Testis (tissue), 3 donors: ENCODE data around the gene SNX30. TPM values are rescaled to one million over a fixed set of nuclear protein-coding genes. Genes with fewer than 3 reads are reported as not detected.

ENCODE experiments used
- DNase-seq: peaks from one replicate; pipeline ENCODE4 v3.0.0-alpha.2; 2019
- H3K27ac ChIP-seq, 2 donors: fragments of 200-600 bp; sonication (generic); one replicate each; pipeline ENCODE4 v1.5.1; 2019
- H3K27me3 ChIP-seq: fragments of 200-600 bp; sonication (generic); one replicate; pipeline ENCODE4 v1.5.1; 2019
- H3K36me3 ChIP-seq: fragments of 200-600 bp; sonication (generic); one replicate; pipeline ENCODE4 v1.5.1; 2017; ENCODE audit warnings: low read depth; ENCODE audit errors: missing control alignments
- H3K4me1 ChIP-seq: fragments of 200-600 bp; sonication (generic); one replicate; pipeline ENCODE4 v1.5.1; 2019
- H3K4me3 ChIP-seq, 2 donors: fragments of 200-600 bp; sonication (generic); one replicate each; pipeline ENCODE4 v1.5.1; 2017 to 2019
- H3K9me3 ChIP-seq: fragments of 200-600 bp; sonication (generic); one replicate; pipeline ENCODE4 v1.5.1; 2017
- CTCF ChIP-seq, 3 experiments: fragments of 450-650 bp in 2 of 3; fragments of 200-600 bp in 1 of 3; sonication (generic) in 1 of 3; IDR thresholded peaks; one replicate each; pipeline ENCODE4 v1.5.1; 2016 to 2019; ENCODE audit warnings: antibody characterized with exemption in 3 of 3, mild to moderate bottlenecking in 2 of 3, moderate library complexity in 1 of 3
- POLR2A ChIP-seq: fragments of 450-650 bp; IDR thresholded peaks from one replicate; pipeline ENCODE4 v1.6.1; 2017; ENCODE audit warnings: antibody characterized with exemption, mild to moderate bottlenecking, moderate library complexity
- WGBS, 2 donors: methylation state at CpG; one replicate each; pipeline ENCODE4 v1.1.5; 2018; 5-methylcytosine and 5-hydroxymethylcytosine counted together
- intact Hi-C: fragments of 100-400 bp; cut with DNase I; formaldehyde crosslinking; loops from one replicate; pipeline ENCODE4 v1.15.1; 2023; ENCODE audit warnings: low total_unique reads
- polyA plus RNA-seq: library from polyadenylated mRNA; stranded (reverse); fragments of 350-450 nt; fragmentation: Illumina TruSeq; extraction: RNeasy Lipid Tissue Mini Kit (QIAGEN cat#74804); gene quantifications from one replicate; pipeline ENCODE4 v1.2.3, GENCODE V29; 2014; ENCODE audit warnings: low read depth, low replicate concordance; ENCODE audit not compliant: insufficient read depth
- total RNA-seq, 2 donors: library from RNA; depleted of rRNA; stranded (reverse); fragments of >200 nt; gene quantifications; one replicate each; pipeline ENCODE4 v1.2.3, GENCODE V29; 2016

SNX30 gene
- total and polyA plus RNA-seq, 3 donors from 2014 or later = 26.3 to 34.2 (median 34.1) TPM

- no peaks in the 10 kb centered on the region for H3K9me3 ChIP-seq
- H3K27ac ChIP-seq = no peak overlapping the region
- no peak for DNase-seq
- no peaks in the 10 kb centered on the region for H3K27me3 ChIP-seq
- no peaks in the 10 kb centered on the region for H3K36me3 ChIP-seq
- peaks cover 6% of the 10 kb centered on the region for H3K4me1 ChIP-seq
- 40 to 77% methylated on average over 1 of the region's 1 CpG for WGBS, 2 donors
- TF ChIP-seq CTCF (IDR thresholded peaks at IDR 0.05) = no peak
- H3K4me3 ChIP-seq = no peak overlapping the region
- intact Hi-C loops = no loop called here
Observed at GRCh38 chr9:112765281-112765680, 14.7 kb downstream of the SNX30 start.

- H3K9me3 ChIP-seq = no peaks in the 10 kb centered on the region
- WGBS, 2 donors = 55% methylated on average over 8 of the region's 8 CpGs
- intact Hi-C loops = no loop called here
- H3K4me3 ChIP-seq = no peak overlapping the region
- peaks cover 23% of the 10 kb centered on the region for H3K4me1 ChIP-seq
- no peaks in the 10 kb centered on the region for H3K36me3 ChIP-seq
- H3K27ac ChIP-seq = peak overlapping the region; percentile 0 to 42
- DNase-seq = no peak
- TF ChIP-seq CTCF (IDR thresholded peaks at IDR 0.05) (no peak), POLR2A (no peak)
- no peaks in the 10 kb centered on the region for H3K27me3 ChIP-seq
Observed at GRCh38 chr9:112771359-112772214, 21.0 kb downstream of the SNX30 start.

- no peak overlapping the region for H3K4me3 ChIP-seq
- intact Hi-C loops = no loop called here
Observed at GRCh38 chr9:112772215-112772509, 21.6 kb downstream of the SNX30 start.

GRCh38 chr9:112772551-112772950, 22.0 kb downstream of the SNX30 start:
- intact Hi-C loops = no loop called here
- H3K4me1 ChIP-seq = peaks cover 23% of the 10 kb centered on the region
- no peaks in the 10 kb centered on the region for H3K36me3 ChIP-seq
- no peaks in the 10 kb centered on the region for H3K9me3 ChIP-seq
- no peaks in the 10 kb centered on the region for H3K27me3 ChIP-seq
- no peak for TF ChIP-seq CTCF (IDR thresholded peaks at IDR 0.05)
- TF ChIP-seq POLR2A = no peak
- WGBS, 2 donors = 64 to 81% methylated on average over 4 of the region's 4 CpGs
- no peak overlapping the region for H3K4me3 ChIP-seq
- peak overlapping the region; percentile 0 to 42 for H3K27ac ChIP-seq
- no peak for DNase-seq

More at GRCh38 chr9:112772215-112772509, 21.6 kb downstream of the SNX30 start:
- TF ChIP-seq POLR2A (no peak), CTCF (IDR thresholded peaks at IDR 0.05) (no peak)
- 46 to 51% methylated on average over 2 of the region's 2 CpGs for WGBS, 2 donors
- no peaks in the 10 kb centered on the region for H3K36me3 ChIP-seq
- no peaks in the 10 kb centered on the region for H3K27me3 ChIP-seq
- peaks cover 23% of the 10 kb centered on the region for H3K4me1 ChIP-seq
- H3K27ac ChIP-seq = peak overlapping the region; percentile 0 to 42
- DNase-seq = no peak
- no peaks in the 10 kb centered on the region for H3K9me3 ChIP-seq
